HCT116 (cell line): ENCODE results near the gene IL9. TPM values are rescaled to one million over a fixed set of nuclear protein-coding genes. Genes with fewer than 3 reads are reported as not detected.

Experiments
- ATAC-seq: fragments of 200-7000 bp; cut with Tn5 transposase; 2 replicates; pipeline ENCODE4 v1.9.1; 2020; ENCODE audit warnings: mild to moderate bottlenecking, moderate library complexity
- BruUV-seq: library from RNA; stranded (reverse); fragments of 400-500 nt; replicated peaks from 2 replicates; lab custom pipeline; 2021; lab: Mats Ljungman, UMichigan
- CTCF ChIA-PET: fragments of 300-600 bp; sonication (Branson Sonifier 250); formaldehyde crosslinking; loops from one replicate; lab custom pipeline; 2021; ENCODE audit warnings: antibody characterized with exemption; lab: Charles Lee
- POLR2A ChIA-PET: fragments of 300-600, 350-600 bp; sonication (Branson Sonifier 250); formaldehyde crosslinking; loops from one replicate; lab custom pipeline; 2021; ENCODE audit warnings: antibody characterized with exemption; lab: Charles Lee
- RAD21 ChIA-PET, 2 experiments: fragments of 300-600 bp; sonication (Branson Sonifier 250); formaldehyde crosslinking; loops; one replicate each; lab custom pipeline; 2023; ENCODE audit warnings: low total read pairs in 2 of 2; ENCODE audit not compliant: uncharacterized antibody in 2 of 2, unreplicated experiment in 2 of 2, low non-redundant PET in 1 of 2; lab: Charles Lee
- DNase-seq: peaks from one replicate; pipeline ENCODE4 v3.0.0-alpha.2; 2010; ENCODE audit warnings: low read depth, low spot score
- H2AFZ ChIP-seq: fragments of 200-600 bp; shearing (Covaris generic), sonication (generic); 2 replicates; pipeline ENCODE4 v1.6.1; 2017; ENCODE audit warnings: low read depth, mixed run types, mixed read lengths, antibody characterized with exemption, low read length; ENCODE audit not compliant: poor library complexity, severe bottlenecking
- H3K27ac ChIP-seq: 2 replicates; pipeline ENCODE4 v1.5.1; 2012; ENCODE audit warnings: low read depth, low read length
- H3K27me3 ChIP-seq: fragments of 200-600 bp; sonication (generic); 2 replicates; pipeline ENCODE4 v1.6.1; 2016; ENCODE audit warnings: mixed run types, low read length, mixed read lengths; ENCODE audit not compliant: insufficient read depth
- H3K36me3 ChIP-seq, 2 experiments: fragments of 200-500 bp in 1 of 2; fragments of 200-600 bp in 1 of 2; sonication (Bioruptor generic) in 1 of 2; sonication (generic) in 1 of 2; 2 replicates each; pipeline versions ENCODE4 v1.5.1 to v1.6.1; 2014 to 2016; ENCODE audit warnings: low read length in 2 of 2, inconsistent platforms in 1 of 2, mixed read lengths in 1 of 2, mixed run types in 1 of 2; ENCODE audit not compliant: insufficient read depth in 2 of 2, control insufficient read depth in 1 of 2
- H3K4me1 ChIP-seq, 2 experiments: fragments of 200-600 bp in 1 of 2; sonication (generic) in 1 of 2; 2 replicates each; pipeline versions ENCODE4 v1.5.1 to v1.6.1; 2012 to 2017; ENCODE audit warnings: low read length in 2 of 2, inconsistent platforms in 1 of 2, mild to moderate bottlenecking in 1 of 2, mixed read lengths in 1 of 2, mixed run types in 1 of 2, moderate library complexity in 1 of 2; ENCODE audit not compliant: insufficient read depth in 2 of 2, control insufficient read depth in 1 of 2
- H3K4me2 ChIP-seq: fragments of 200-600 bp; sonication (generic); 2 replicates; pipeline ENCODE4 v1.6.1; 2017; ENCODE audit warnings: mixed run types, low read length, mixed read lengths
- H3K4me3 ChIP-seq, 2 experiments: fragments of 200-600 bp in 1 of 2; sonication (generic) in 1 of 2; replicated peaks in 1 of 2; 2 replicates each; pipeline ENCODE4 v1.5.1; 2011 to 2016; ENCODE audit warnings: low read length in 2 of 2, control low read depth in 1 of 2, low read depth in 1 of 2, mild to moderate bottlenecking in 1 of 2, mixed read lengths in 1 of 2, mixed run types in 1 of 2
- H3K79me2 ChIP-seq: fragments of 200-600 bp; sonication (generic); 2 replicates; pipeline ENCODE4 v1.6.1; 2017; ENCODE audit warnings: mild to moderate bottlenecking, mixed run types, low read length, moderate library complexity, mixed read lengths; ENCODE audit not compliant: insufficient read depth
- H3K9ac ChIP-seq: fragments of 200-600 bp; sonication (generic); 2 replicates; pipeline ENCODE4 v1.6.1; 2016; ENCODE audit warnings: low read length, mixed read lengths
- H3K9me2 ChIP-seq: fragments of 200-600 bp; sonication (generic), shearing (Covaris generic); 2 replicates; pipeline ENCODE4 v1.6.1; 2017; ENCODE audit warnings: mixed run types, mild to moderate bottlenecking, moderate library complexity; ENCODE audit not compliant: insufficient read depth
- H3K9me3 ChIP-seq, 2 experiments: fragments of 200-500 bp in 1 of 2; fragments of 200-600 bp in 1 of 2; sonication (Bioruptor generic) in 1 of 2; sonication (generic) in 1 of 2; 2 replicates each; pipeline ENCODE4 v1.6.1; 2014 to 2017; ENCODE audit warnings: low read length in 2 of 2, mixed read lengths in 2 of 2, inconsistent platforms in 1 of 2, low read depth in 1 of 2, mild to moderate bottlenecking in 1 of 2, mixed run types in 1 of 2, moderate library complexity in 1 of 2; ENCODE audit not compliant: control insufficient read depth in 1 of 2, insufficient read depth in 1 of 2
- H4K20me1 ChIP-seq: fragments of 200-600 bp; sonication (generic), shearing (Covaris generic); 2 replicates; pipeline ENCODE4 v1.6.1; 2017; ENCODE audit warnings: mixed run types, mild to moderate bottlenecking, moderate library complexity; ENCODE audit not compliant: insufficient read depth
- CEBPB ChIP-seq: IDR thresholded peaks from 2 replicates; pipeline ENCODE4 v1.6.1; 2012; ENCODE audit warnings: low read depth
- ELF1 ChIP-seq: IDR thresholded peaks from 2 replicates; pipeline ENCODE4 v1.6.1; 2012; ENCODE audit warnings: low read depth, borderline replicate concordance
- EZH2 ChIP-seq: fragments of 200-600 bp; sonication (generic); IDR thresholded peaks from 2 replicates; pipeline ENCODE4 v1.6.1; 2017; ENCODE audit warnings: antibody characterized with exemption, mixed run types
- FOSL1 ChIP-seq: IDR thresholded peaks from 2 replicates; pipeline ENCODE4 v1.6.1; 2012; ENCODE audit warnings: low read depth
- RAD21 ChIP-seq: IDR thresholded peaks from 2 replicates; pipeline ENCODE4 v1.6.1; 2012; ENCODE audit warnings: low read depth, mild to moderate bottlenecking
- SRF ChIP-seq: IDR thresholded peaks from 2 replicates; pipeline ENCODE4 v1.6.1; 2012; ENCODE audit warnings: low read depth
- TCF7L2 ChIP-seq: IDR thresholded peaks from 2 replicates; pipeline ENCODE4 v1.7.0; 2011; ENCODE audit warnings: borderline replicate concordance, inconsistent platforms; ENCODE audit not compliant: insufficient read depth, insufficient read length; ENCODE audit errors: extremely low read depth
- YY1 ChIP-seq: IDR thresholded peaks from 2 replicates; pipeline ENCODE4 v1.6.1; 2011; ENCODE audit warnings: low read length, low read depth, moderate library complexity, mild to moderate bottlenecking; ENCODE audit not compliant: insufficient replicate concordance; ENCODE audit errors: extremely low read depth
- intact Hi-C: fragments of 100-400 bp; cut with micrococcal nuclease; formaldehyde crosslinking; loops from 2 replicates; pipeline ENCODE4 v1.10.0; 2022
- total RNA-seq: library from RNA; stranded (reverse); gene quantifications from one replicate; pipeline ENCODE4 v1.2.1, GENCODE V29; 2021; ENCODE audit not compliant: unreplicated experiment
- TF ChIP-seq, protein P1 (sequence below): IDR thresholded peaks from 2 replicates; pipeline ENCODE4 v1.6.1; 2011; ENCODE audit warnings: mild to moderate bottlenecking, low read length, moderate library complexity; ENCODE audit not compliant: insufficient replicate concordance; ENCODE audit errors: extremely low read depth
- TF ChIP-seq, protein P2 (sequence below): IDR thresholded peaks from 2 replicates; pipeline ENCODE4 v1.6.1; 2012; ENCODE audit warnings: low read depth
- TF ChIP-seq, protein P3 (sequence below): IDR thresholded peaks from 2 replicates; pipeline ENCODE4 v1.6.1; 2012
- TF ChIP-seq, protein P4 (sequence below), 3 experiments: fragments of 200-600 bp in 1 of 3; sonication (generic) in 1 of 3; IDR thresholded peaks in 2 of 3; conservative IDR thresholded peaks in 1 of 3; 2 replicates each; pipeline ENCODE4 v1.5.1; 2012 to 2017; ENCODE audit warnings: low read depth in 2 of 3, low read length in 2 of 3, antibody characterized with exemption in 1 of 3, borderline replicate concordance in 1 of 3, control low read depth in 1 of 3, mild to moderate bottlenecking in 1 of 3, mixed read lengths in 1 of 3, mixed run types in 1 of 3, moderate library complexity in 1 of 3; ENCODE audit not compliant: insufficient read depth in 1 of 3

Gene IL9
- total RNA-seq, 1 experiment from 2014 or later, result not detected

DNA sequence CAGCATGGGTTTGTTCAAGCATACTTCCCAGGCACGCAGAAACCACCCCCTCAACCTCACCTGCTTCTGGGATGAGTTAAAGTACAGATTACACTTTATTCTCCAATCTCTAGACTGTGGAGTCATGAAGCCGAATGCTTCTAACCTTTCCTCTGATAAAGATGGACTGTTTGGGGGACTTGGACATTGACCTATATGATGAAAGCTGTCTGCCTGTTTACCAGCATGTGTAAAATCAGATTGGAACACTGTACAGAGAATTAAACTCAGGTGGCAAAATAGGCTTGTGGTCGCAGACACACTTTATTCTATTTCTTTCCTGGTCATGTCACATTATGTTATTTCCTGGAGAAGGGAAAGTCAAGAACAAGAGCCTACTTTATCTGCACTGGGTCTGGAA is 25.7 kb downstream of the IL9 start (continued):
- TF ChIP-seq FOSL1, result no peak
- no peak for TF ChIP-seq YY1
- TF ChIP-seq, protein P1, sequence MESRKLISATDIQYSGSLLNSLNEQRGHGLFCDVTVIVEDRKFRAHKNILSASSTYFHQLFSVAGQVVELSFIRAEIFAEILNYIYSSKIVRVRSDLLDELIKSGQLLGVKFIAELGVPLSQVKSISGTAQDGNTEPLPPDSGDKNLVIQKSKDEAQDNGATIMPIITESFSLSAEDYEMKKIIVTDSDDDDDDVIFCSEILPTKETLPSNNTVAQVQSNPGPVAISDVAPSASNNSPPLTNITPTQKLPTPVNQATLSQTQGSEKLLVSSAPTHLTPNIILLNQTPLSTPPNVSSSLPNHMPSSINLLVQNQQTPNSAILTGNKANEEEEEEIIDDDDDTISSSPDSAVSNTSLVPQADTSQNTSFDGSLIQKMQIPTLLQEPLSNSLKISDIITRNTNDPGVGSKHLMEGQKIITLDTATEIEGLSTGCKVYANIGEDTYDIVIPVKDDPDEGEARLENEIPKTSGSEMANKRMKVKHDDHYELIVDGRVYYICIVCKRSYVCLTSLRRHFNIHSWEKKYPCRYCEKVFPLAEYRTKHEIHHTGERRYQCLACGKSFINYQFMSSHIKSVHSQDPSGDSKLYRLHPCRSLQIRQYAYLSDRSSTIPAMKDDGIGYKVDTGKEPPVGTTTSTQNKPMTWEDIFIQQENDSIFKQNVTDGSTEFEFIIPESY, result no peak
- TF ChIP-seq CEBPB, result no peak
- TF ChIP-seq ELF1, result no peak
- TF ChIP-seq TCF7L2, result no peak
- TF ChIP-seq EZH2, result no peak
- no peak for TF ChIP-seq SRF

DNA sequence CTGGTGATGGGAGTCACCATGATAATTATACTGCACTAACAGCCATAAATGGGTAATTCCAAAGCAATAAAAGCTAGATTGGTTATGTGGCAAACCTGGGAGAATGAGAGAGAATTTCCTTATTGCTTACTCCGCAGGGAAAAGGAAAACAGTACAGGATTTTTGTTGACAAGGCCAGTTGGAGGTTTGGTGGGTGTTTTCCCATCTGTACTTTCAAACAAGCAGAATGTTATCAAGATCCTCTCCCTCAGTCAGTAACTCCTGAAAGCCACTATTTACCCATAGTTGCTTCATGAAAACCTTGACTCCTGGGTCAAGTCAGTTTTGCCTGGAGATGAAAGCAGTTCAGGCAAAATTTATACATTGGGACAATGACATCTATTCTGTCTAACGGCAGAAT is 26.4 kb downstream of the IL9 start:
- no peaks in the 10 kb centered on the region for H3K27me3 ChIP-seq
- no peak overlapping the region for H3K9ac ChIP-seq
- CTCF ChIA-PET, result no interaction called here
- RAD21 ChIA-PET, result no interaction called here
- ATAC-seq, result no peak
- H3K79me2 ChIP-seq, result no peaks in the 10 kb centered on the region
- no peaks in the 10 kb centered on the region for H3K9me2 ChIP-seq
- intact Hi-C loops, result no loop called here
- POLR2A ChIA-PET, result no interaction called here
- H3K36me3 ChIP-seq, result no peaks in the 10 kb centered on the region
- DNase-seq, result no peak
- BruUV-seq, result no TSS peak
- H3K4me1 ChIP-seq, result no peaks in the 10 kb centered on the region
- H3K4me3 ChIP-seq, result no peak overlapping the region
- TF ChIP-seq, protein P1, result no peak
- TF ChIP-seq, protein P2, sequence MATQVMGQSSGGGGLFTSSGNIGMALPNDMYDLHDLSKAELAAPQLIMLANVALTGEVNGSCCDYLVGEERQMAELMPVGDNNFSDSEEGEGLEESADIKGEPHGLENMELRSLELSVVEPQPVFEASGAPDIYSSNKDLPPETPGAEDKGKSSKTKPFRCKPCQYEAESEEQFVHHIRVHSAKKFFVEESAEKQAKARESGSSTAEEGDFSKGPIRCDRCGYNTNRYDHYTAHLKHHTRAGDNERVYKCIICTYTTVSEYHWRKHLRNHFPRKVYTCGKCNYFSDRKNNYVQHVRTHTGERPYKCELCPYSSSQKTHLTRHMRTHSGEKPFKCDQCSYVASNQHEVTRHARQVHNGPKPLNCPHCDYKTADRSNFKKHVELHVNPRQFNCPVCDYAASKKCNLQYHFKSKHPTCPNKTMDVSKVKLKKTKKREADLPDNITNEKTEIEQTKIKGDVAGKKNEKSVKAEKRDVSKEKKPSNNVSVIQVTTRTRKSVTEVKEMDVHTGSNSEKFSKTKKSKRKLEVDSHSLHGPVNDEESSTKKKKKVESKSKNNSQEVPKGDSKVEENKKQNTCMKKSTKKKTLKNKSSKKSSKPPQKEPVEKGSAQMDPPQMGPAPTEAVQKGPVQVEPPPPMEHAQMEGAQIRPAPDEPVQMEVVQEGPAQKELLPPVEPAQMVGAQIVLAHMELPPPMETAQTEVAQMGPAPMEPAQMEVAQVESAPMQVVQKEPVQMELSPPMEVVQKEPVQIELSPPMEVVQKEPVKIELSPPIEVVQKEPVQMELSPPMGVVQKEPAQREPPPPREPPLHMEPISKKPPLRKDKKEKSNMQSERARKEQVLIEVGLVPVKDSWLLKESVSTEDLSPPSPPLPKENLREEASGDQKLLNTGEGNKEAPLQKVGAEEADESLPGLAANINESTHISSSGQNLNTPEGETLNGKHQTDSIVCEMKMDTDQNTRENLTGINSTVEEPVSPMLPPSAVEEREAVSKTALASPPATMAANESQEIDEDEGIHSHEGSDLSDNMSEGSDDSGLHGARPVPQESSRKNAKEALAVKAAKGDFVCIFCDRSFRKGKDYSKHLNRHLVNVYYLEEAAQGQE, result no peak
- TF ChIP-seq, protein P3, sequence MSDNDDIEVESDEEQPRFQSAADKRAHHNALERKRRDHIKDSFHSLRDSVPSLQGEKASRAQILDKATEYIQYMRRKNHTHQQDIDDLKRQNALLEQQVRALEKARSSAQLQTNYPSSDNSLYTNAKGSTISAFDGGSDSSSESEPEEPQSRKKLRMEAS, result no peak
- TF ChIP-seq, protein P4, sequence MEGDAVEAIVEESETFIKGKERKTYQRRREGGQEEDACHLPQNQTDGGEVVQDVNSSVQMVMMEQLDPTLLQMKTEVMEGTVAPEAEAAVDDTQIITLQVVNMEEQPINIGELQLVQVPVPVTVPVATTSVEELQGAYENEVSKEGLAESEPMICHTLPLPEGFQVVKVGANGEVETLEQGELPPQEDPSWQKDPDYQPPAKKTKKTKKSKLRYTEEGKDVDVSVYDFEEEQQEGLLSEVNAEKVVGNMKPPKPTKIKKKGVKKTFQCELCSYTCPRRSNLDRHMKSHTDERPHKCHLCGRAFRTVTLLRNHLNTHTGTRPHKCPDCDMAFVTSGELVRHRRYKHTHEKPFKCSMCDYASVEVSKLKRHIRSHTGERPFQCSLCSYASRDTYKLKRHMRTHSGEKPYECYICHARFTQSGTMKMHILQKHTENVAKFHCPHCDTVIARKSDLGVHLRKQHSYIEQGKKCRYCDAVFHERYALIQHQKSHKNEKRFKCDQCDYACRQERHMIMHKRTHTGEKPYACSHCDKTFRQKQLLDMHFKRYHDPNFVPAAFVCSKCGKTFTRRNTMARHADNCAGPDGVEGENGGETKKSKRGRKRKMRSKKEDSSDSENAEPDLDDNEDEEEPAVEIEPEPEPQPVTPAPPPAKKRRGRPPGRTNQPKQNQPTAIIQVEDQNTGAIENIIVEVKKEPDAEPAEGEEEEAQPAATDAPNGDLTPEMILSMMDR (IDR thresholded peaks at IDR 0.05 in 2 of 3, conservative IDR thresholded peaks at IDR 0.05 in 1 of 3; ENCODE audit: borderline replicate concordance in 1 of 3, insufficient read depth in 1 of 3, low read depth in 2 of 3, low read length in 2 of 3), result no peak
- no peak for TF ChIP-seq RAD21
- no peak overlapping the region for H3K4me2 ChIP-seq
- H4K20me1 ChIP-seq, result no peaks in the 10 kb centered on the region
- no peak overlapping the region for H2AFZ ChIP-seq
- H3K9me3 ChIP-seq, result no peaks in the 10 kb centered on the region
- no peak overlapping the region for H3K27ac ChIP-seq
